H9 (cell line): ENCODE measurements around the gene TMEM135. TPM values are rescaled to one million over a fixed set of nuclear protein-coding genes. Genes with fewer than 3 reads are reported as not detected.

Experiments
- DNase-seq: peaks from one replicate; pipeline ENCODE4 v3.0.0-alpha.2; 2017
- H2AFZ ChIP-seq: one replicate; pipeline ENCODE4 v1.6.1; 2013; ENCODE audit warnings: mild to moderate bottlenecking, low read length, control low read depth, moderate library complexity
- H2AK5ac ChIP-seq: 2 replicates; pipeline ENCODE4 v1.6.1; 2013; ENCODE audit warnings: low read length, control low read depth, mixed read lengths; ENCODE audit not compliant: insufficient read length
- H2BK120ac ChIP-seq: one replicate; pipeline ENCODE4 v1.6.1; 2013; ENCODE audit warnings: low read depth, mild to moderate bottlenecking, low read length, control low read depth, inconsistent platforms; ENCODE audit not compliant: poor library complexity, severe bottlenecking
- H2BK12ac ChIP-seq: 2 replicates; pipeline ENCODE4 v1.6.1; 2013; ENCODE audit warnings: low read length, control low read depth, mixed read lengths, low read depth; ENCODE audit not compliant: insufficient read length
- H2BK15ac ChIP-seq: 2 replicates; pipeline ENCODE4 v1.6.1; 2013; ENCODE audit warnings: low read depth, low read length, control low read depth
- H2BK20ac ChIP-seq: one replicate; pipeline ENCODE4 v1.6.1; 2013; ENCODE audit warnings: low read depth, mild to moderate bottlenecking, low read length, control low read depth, inconsistent platforms; ENCODE audit not compliant: poor library complexity, severe bottlenecking
- H2BK5ac ChIP-seq: 2 replicates; pipeline ENCODE4 v1.6.1; 2013; ENCODE audit warnings: low read length, control low read depth, mixed read lengths; ENCODE audit not compliant: insufficient read length
- H3K14ac ChIP-seq: 2 replicates; pipeline ENCODE4 v1.6.1; 2013; ENCODE audit warnings: low read length, control low read depth; ENCODE audit not compliant: insufficient read depth
- H3K18ac ChIP-seq: 2 replicates; pipeline ENCODE4 v1.6.1; 2013; ENCODE audit warnings: low read depth, mild to moderate bottlenecking, mixed read lengths, low read length, control low read depth; ENCODE audit not compliant: insufficient read length
- H3K23ac ChIP-seq: 2 replicates; pipeline ENCODE4 v1.6.1; 2013; ENCODE audit warnings: low read length, control low read depth, mixed read lengths, low read depth; ENCODE audit not compliant: insufficient read length
- H3K23me2 ChIP-seq: 2 replicates; pipeline ENCODE4 v1.6.1; 2013; ENCODE audit warnings: low read depth, mild to moderate bottlenecking, mixed read lengths, low read length, control low read depth; ENCODE audit not compliant: insufficient read length, poor library complexity, severe bottlenecking
- H3K27ac ChIP-seq: 2 replicates; pipeline ENCODE4 v1.5.1; 2013; ENCODE audit warnings: low read length, control low read depth, mixed read lengths, low read depth; ENCODE audit not compliant: insufficient read length
- H3K27me3 ChIP-seq: 2 replicates; pipeline ENCODE4 v1.6.1; 2013; ENCODE audit warnings: low read length, control low read depth, inconsistent platforms; ENCODE audit not compliant: insufficient read depth
- H3K4ac ChIP-seq: 2 replicates; pipeline ENCODE4 v1.6.1; 2013; ENCODE audit warnings: low read depth, mild to moderate bottlenecking, control low read depth, inconsistent platforms, low read length, moderate library complexity
- H3K4me1 ChIP-seq: 2 replicates; pipeline ENCODE4 v1.6.1; 2013; ENCODE audit warnings: low read length, control low read depth, inconsistent platforms; ENCODE audit not compliant: insufficient read depth
- H3K4me2 ChIP-seq: 2 replicates; pipeline ENCODE4 v1.6.1; 2013; ENCODE audit warnings: low read length, control low read depth, mixed read lengths; ENCODE audit not compliant: insufficient read length, insufficient read depth
- H3K56ac ChIP-seq: 2 replicates; pipeline ENCODE4 v1.6.1; 2013; ENCODE audit warnings: low read depth, mild to moderate bottlenecking, mixed read lengths, low read length, control low read depth; ENCODE audit not compliant: insufficient read length
- H3K79me1 ChIP-seq: 2 replicates; pipeline ENCODE4 v1.6.1; 2013; ENCODE audit warnings: low read depth, mild to moderate bottlenecking, moderate library complexity, low read length, control low read depth, inconsistent platforms; ENCODE audit not compliant: insufficient read depth, poor library complexity, severe bottlenecking
- H3K79me2 ChIP-seq: 2 replicates; pipeline ENCODE4 v1.6.1; 2013; ENCODE audit warnings: low read length, control low read depth, inconsistent platforms; ENCODE audit not compliant: insufficient read depth
- H3K9ac ChIP-seq: 2 replicates; pipeline ENCODE4 v1.6.1; 2013; ENCODE audit warnings: low read length, control low read depth, mixed read lengths; ENCODE audit not compliant: insufficient read length; ENCODE audit errors: extremely low read depth
- H3K9me3 ChIP-seq: one replicate; pipeline ENCODE4 v1.6.1; 2013; ENCODE audit warnings: low read depth, low read length, inconsistent platforms; ENCODE audit not compliant: control insufficient read depth
- H3T11ph ChIP-seq: one replicate; pipeline ENCODE4 v1.6.1; 2013; ENCODE audit warnings: mild to moderate bottlenecking, low read length, control low read depth, inconsistent platforms
- H4K20me1 ChIP-seq: one replicate; pipeline ENCODE4 v1.6.1; 2013; ENCODE audit not compliant: control insufficient read depth, insufficient read length, insufficient read depth
- H4K5ac ChIP-seq: 2 replicates; pipeline ENCODE4 v1.6.1; 2013; ENCODE audit warnings: low read depth, mild to moderate bottlenecking, mixed read lengths, low read length, control low read depth; ENCODE audit not compliant: insufficient read length
- H4K8ac ChIP-seq: replicated peaks from 2 replicates; pipeline ENCODE4 v1.6.1; 2013; ENCODE audit warnings: low read length, control low read depth, mixed read lengths, low read depth; ENCODE audit not compliant: insufficient read length
- H4K91ac ChIP-seq: 2 replicates; pipeline ENCODE4 v1.6.1; 2013; ENCODE audit warnings: low read depth, mild to moderate bottlenecking, moderate library complexity, mixed read lengths, low read length, control low read depth; ENCODE audit not compliant: insufficient read length
- H3K27ac Mint-ChIP-seq, 3 experiments: 2 replicates in 2 of 3; 3 replicates in 1 of 3; pipeline ENCODE4 v1.8.0; 2020 to 2021; ENCODE audit warnings: mixed read lengths in 3 of 3, mild to moderate bottlenecking in 1 of 3, moderate library complexity in 1 of 3
- H3K27me3 Mint-ChIP-seq: 2 replicates; pipeline ENCODE4 v1.8.0; 2021; ENCODE audit warnings: low read depth, mild to moderate bottlenecking, moderate library complexity, mixed read lengths
- H3K36me3 Mint-ChIP-seq, 3 experiments: 2 replicates in 2 of 3; 3 replicates in 1 of 3; pipeline ENCODE4 v1.8.0; 2020 to 2021; ENCODE audit warnings: low read depth in 3 of 3, mixed read lengths in 3 of 3; ENCODE audit not compliant: insufficient read depth in 1 of 3
- H3K4me1 Mint-ChIP-seq, 2 experiments: 2 replicates each; pipeline ENCODE4 v1.8.0; 2020; ENCODE audit warnings: mixed read lengths in 2 of 2
- H3K4me3 Mint-ChIP-seq, 2 experiments: 2 replicates in 1 of 2; 3 replicates in 1 of 2; pipeline ENCODE4 v1.8.0; 2020 to 2021; ENCODE audit warnings: mild to moderate bottlenecking in 2 of 2, mixed read lengths in 2 of 2, moderate library complexity in 1 of 2
- H3K9me3 Mint-ChIP-seq, 2 experiments: 2 replicates in 1 of 2; 3 replicates in 1 of 2; pipeline ENCODE4 v1.8.0; 2020; ENCODE audit warnings: mild to moderate bottlenecking in 2 of 2, mixed read lengths in 2 of 2, moderate library complexity in 1 of 2
- CTCF ChIP-seq: fragments of 200-600 bp; sonication (generic); conservative IDR thresholded peaks from 3 replicates; pipeline ENCODE4 v1.8.0; 2021; ENCODE audit warnings: antibody characterized with exemption, mild to moderate bottlenecking
- WGBS: extraction: QIAGEN DNeasy Blood & Tissue Kit; methylation state at CpG from one replicate; pipeline ENCODE4 v1.1.7; 2013; ENCODE audit warnings: missing lambda C conversion rate, low lambda C conversion rate, mixed read lengths; ENCODE audit not compliant: insufficient read length; ENCODE audit errors: extremely low coverage; 5-methylcytosine and 5-hydroxymethylcytosine counted together
- total RNA-seq: library from RNA; stranded (reverse); gene quantifications from 2 replicates; pipeline ENCODE4 v1.2.1, GENCODE V29; 2021

Gene TMEM135
- total RNA-seq, 1 experiment from 2014 or later = 25.2 TPM

- WGBS = no CpG with 5 or more reads among the region's 2 CpGs
- no peak overlapping the region for H4K8ac ChIP-seq
- no peak overlapping the region for H2BK15ac ChIP-seq
- no peak overlapping the region for H3K4me2 ChIP-seq
- no peak overlapping the region for H2BK20ac ChIP-seq
- no peaks in the 10 kb centered on the region for H3K79me1 ChIP-seq
- no peak overlapping the region for H2AK5ac ChIP-seq
- H3K14ac ChIP-seq = no peak overlapping the region
- no peak overlapping the region for H3T11ph ChIP-seq
- H2BK120ac ChIP-seq = no peak overlapping the region
- H3K4me1 ChIP-seq = no peaks in the 10 kb centered on the region; the same call in 1 of the 2 replicates
- TF ChIP-seq CTCF = no peak
- H2BK5ac ChIP-seq = no peak overlapping the region
- H4K5ac ChIP-seq = no peak overlapping the region
- DNase-seq = no peak
- H3K4me3 Mint-ChIP-seq = no peak overlapping the region
- peaks cover 9 to 15% of the 10 kb centered on the region in 2 experiments for H3K4me1 Mint-ChIP-seq
- no peak overlapping the region for H3K56ac ChIP-seq
- H2AFZ ChIP-seq = no peak overlapping the region
- no peak overlapping the region for H3K27ac Mint-ChIP-seq
- H3K9me3 ChIP-seq = no peaks in the 10 kb centered on the region
- no peak overlapping the region for H2BK12ac ChIP-seq
- H4K20me1 ChIP-seq = no peaks in the 10 kb centered on the region
- no peaks in the 10 kb centered on the region for H3K9me3 Mint-ChIP-seq
- no peaks in the 10 kb centered on the region for H3K79me2 ChIP-seq
- H4K91ac ChIP-seq = no peak overlapping the region
- H3K23ac ChIP-seq = no peak overlapping the region
- no peak overlapping the region for H3K4ac ChIP-seq
- no peaks in the 10 kb centered on the region for H3K27me3 ChIP-seq
- peaks cover 0 to 1% (median 0%) of the 10 kb centered on the region in 3 experiments; a peak in 1 of 7 replicates for H3K36me3 Mint-ChIP-seq
- H3K27me3 Mint-ChIP-seq = no peaks in the 10 kb centered on the region
- no peak overlapping the region for H3K9ac ChIP-seq
- H3K27ac ChIP-seq = no peak overlapping the region
- no peak overlapping the region for H3K18ac ChIP-seq
- no peaks in the 10 kb centered on the region for H3K23me2 ChIP-seq
Measured at GRCh38 chr11:87213444-87213843, 175.7 kb downstream of the TMEM135 start.
